Myometrial cell (primary cell): Measurements from ENCODE around the gene STIM2. TPM values are rescaled to one million over a fixed set of nuclear protein-coding genes. Genes with fewer than 3 reads are reported as not detected.

ENCODE experiments used
- total RNA-seq: library from RNA; depleted of rRNA; stranded (reverse); fragments of >200 nt; gene quantifications from 2 replicates; pipeline ENCODE4 v1.2.3, GENCODE V29; 2015

Gene STIM2
- total RNA-seq, result 18.3 and 20.2 TPM in 2 replicates

DNA sequence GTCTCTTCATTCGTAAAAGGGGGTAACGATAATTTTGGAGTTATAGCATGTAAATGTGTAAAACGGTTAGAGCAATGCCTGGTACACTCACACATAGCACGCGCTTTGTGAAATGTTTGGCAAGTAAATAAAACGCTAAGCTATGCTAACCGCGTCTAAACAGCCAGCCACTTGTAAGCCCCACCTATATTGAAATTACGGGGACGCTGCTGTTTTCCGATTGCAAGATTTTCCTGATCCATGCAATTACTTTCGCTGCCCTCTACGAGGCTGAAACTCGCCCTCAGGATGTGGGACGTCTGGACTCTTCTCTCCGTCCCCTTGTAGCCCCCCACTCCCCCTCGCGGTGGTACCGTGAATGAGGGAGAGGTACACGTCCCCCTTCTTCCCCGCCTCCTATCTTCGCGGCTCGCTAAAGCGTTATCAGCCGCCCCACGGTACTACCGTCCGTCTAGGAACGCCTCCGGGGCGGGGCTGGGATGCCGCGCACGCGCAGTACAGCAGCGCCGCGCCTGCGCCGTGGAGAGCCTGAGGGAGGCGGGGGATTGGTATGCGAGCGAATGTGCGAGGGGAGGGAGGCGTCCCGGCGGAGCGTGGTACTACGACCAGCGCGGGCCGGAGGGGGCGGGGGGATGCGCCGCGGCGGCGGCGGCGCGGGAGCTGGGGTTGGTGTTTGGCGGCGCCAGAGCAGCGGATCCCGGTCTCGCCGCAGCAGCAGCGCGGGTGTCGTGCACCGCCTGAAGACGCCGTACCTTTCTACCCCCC lies at the start of gene STIM2:
Gene STIM2, plus strand, starts transcription at position 685 of the 765 bp plus-strand sequence.

